Islet precursor cell (in vitro differentiated cells): Measurements from ENCODE around the gene AMFR.
"Not testable (repeated sequence)": the region's sequence is repeated elsewhere in the genome, so short reads cannot be mapped to it uniquely, and the experiment has no call there.

ENCODE experiments used
- DNase-seq: peaks from one replicate; pipeline ENCODE4 v3.0.0-alpha.2; 2018

The AMFR gene

DNA sequence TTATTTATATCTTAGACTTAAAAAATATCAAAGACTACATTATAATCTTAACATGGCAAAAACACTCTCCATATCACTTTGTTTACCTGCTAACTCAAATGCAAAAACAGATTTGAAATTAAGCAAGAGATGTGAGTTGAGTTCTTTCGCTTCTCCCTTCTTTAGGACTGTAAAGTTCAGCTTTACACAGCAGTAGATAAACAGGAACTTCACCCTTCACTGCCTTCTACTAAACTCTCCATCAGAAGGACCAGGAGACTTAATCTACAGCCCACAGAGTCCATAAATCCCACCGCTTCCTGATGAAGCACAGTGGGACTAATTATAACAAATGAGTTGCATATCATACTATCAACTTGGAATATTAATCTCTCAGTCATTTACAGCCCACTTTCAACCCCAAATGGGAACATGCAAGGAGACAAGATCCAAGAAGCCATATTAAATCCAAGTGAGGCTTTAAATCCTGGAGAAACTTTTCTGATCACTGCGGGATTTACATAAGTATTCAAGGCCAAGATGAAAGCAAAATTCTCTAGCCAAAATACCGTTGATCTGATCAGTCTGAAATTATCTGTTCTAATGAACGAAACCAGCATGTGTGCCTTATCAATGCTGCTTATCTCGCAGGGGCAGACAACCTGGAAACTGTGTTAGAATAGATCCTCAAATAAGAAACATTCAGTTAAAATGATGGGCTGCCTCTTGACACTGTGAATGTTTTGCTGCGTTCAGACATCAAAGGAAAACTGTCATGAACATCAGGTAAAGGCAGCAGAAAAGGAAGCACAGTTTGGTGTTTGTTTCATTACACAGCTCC lies 1.6 kb downstream of the AMFR start:
- DNase-seq, result no peak

DNA sequence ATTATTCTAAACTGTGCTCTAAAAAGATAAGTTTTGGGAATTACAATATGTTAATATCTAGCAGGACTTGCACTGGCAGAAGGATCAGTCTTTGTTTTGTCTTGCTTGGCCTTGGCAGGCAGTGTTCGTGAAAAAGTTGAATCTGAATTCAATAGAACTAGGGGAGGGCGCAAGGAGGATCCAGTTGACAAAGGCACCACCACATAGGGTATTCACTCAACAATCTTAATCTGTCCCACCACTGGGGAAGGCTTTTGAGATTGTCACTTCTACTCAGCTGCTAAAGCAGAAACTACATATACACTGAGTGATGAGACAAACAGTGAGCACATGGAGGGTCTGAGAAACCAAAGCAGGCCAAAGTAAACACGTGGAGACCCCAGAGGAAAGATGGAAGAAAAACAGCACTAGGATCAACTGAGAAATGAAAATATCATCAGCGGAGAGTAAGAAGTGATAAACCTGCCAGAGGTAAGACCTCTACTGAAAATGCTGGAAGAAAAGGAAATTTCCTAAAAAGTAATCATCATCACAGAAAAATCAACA lies 2.4 kb downstream of the AMFR start:
- DNase-seq, result no peak

DNA sequence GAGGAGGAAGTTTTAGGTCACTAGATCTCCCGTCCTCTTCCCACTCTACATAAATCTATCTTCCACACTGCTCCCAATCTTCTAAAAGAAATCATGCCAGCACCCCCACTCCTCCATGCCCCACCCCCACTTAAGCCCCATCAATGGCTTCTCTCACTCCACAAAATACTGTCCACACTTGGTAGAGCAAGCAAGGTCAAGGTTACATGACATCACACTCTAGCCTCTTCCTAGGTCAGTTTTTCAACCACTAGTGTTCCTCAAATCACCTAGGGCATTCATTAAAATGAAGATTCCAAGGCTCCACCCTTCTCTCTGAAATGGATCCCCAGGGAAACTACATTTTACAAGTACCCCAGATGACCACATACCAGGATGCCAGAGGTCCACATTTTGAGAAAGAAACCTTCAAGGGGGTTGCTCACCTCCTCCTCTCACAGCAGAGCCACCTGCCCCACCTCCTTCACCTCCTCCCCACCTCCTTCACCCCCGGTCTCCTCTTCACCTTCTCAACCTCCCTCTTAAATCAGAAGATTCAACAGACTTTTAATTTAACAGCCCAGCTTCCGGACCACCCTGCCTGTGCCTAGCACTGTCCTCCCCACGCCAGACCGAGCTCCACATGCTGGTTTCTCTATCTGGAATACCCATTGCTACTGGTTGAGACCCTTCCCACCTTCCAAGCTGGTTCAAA lies 3.2 kb downstream of the AMFR start:
- no peak for DNase-seq

DNA sequence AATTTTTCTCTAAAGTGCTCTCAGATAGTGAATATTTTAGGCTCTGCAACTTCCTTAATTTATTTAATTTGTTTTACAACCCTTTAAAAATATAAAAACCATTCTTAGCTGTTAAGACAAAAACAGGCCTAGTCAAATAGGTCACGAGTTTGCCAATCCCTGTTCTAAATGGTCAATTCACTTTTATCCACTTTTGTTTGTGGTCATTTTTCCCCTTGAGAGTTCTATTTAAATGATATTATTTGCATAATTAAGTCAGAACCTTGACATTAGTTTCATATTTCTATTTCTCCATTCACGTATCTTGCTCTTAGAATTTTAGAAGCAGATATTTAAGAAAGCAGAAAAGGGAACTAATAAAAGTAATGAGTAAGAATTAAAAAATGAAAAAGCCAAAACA lies 4.0 kb downstream of the AMFR start:
- DNase-seq, result no peak

DNA sequence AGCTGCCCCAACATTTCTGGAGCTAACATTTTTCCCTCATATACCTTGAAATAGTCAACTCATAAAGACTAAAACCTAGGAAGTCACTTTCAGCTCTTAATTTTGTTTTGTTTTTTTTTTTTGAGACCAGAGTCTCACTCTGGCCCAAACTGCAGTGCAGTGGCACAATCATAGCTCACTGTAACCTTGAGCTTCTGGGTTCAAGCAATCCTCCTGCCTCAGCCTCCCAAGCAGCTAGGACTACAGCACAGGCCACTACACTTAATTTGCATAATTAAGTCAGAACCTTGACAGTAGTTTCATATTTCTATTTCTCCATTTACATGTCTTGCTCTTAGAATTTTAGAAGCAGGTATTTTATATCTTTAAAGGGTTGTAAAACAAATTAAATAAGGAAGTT lies 4.7 kb downstream of the AMFR start:
- DNase-seq, result no peak

DNA sequence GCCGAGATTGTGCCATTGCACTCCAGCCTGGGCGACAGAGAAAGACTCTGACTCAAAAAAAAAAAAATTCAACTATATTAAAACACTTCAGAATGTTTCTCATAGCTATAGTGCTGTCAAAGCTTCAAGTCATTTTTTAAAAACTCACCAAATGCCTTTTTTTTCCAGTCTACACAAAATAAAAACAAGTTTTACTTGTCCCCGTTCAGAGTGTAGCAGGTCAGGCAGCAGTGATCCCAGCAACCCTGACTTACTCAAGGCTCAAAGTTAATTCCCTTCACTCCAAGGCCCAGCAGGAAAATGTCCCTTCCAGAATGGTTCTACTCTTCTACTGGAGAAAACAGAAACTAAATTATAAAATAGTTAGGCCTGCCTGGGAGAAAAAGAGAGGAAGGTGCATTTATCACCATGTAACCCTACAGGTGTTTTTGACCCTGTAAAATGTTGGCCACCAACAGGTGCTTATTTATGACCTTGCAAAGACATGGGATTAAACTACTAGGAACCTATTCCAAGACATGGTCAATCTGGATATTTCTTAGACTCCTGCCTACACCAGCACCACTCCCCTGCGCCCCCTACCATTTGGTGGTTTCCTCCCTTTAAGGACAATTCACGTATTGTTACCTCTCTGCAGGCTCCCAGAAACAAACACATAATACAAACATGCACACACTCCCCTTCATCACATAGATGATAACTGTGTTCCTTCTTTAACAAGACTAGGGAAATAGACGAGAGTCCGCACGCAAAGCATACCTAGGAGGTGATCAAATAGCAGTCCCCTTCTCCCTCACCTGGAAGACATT lies 5.4 kb downstream of the AMFR start:
- DNase-seq, result no peak

DNA sequence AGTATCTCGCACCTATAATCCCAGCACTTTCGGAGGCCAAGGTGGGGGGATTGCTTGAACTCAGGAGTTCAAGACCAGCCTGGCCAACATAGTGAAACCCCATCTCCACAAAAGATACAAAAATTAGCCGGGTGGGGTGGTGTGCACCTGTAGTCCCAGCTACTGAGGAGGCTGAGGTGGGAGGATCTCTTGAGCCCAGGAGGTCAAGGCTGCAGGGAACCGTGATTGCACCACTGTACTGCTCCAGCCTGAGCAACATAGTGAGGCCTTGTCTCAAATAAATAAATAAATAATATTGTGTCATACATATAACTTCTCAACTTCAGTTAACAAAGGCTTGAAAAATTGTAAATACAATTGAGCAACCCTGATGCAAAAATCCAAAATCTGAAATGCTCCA lies 8.2 kb downstream of the AMFR start:
- DNase-seq, result no peak

DNA sequence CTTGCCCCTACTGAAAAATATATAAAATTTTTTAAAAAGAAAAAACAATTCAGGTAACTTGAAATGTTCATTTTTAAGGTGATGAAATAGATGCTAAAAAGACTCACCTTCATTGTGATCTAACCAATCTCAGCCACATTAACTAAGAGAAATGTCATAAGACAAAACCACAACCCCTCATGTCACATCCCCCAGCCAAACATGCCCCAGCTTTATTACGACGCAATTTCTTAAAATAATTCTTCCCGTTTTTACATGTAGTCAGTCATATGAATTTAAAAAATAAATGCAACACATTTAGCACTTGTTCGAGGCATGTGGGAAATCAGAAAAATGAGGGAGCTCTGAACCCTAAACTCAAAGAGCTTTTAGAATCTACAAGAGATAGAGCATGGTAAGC lies 9.5 kb downstream of the AMFR start:
- DNase-seq, result no peak

DNA sequence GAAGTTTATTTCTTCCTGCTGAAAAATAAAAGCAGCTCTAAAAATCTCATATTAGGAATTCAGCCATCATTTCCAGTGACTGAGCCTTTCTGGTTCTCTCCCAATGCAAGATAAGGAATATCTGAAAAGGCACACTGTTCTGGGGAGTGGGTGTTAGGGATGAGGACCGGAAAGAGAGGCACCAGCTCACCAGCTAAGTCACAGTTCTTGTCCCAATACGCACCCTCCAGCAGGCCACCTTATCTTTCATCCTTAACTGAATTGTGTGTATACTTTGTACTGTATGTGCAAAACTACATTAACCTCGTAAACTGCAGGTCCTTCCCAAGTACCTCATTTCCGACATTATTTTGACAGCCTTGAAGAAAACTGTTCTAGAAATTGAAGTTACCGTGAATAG lies 11.0 kb downstream of the AMFR start:
- DNase-seq, result no peak

DNA sequence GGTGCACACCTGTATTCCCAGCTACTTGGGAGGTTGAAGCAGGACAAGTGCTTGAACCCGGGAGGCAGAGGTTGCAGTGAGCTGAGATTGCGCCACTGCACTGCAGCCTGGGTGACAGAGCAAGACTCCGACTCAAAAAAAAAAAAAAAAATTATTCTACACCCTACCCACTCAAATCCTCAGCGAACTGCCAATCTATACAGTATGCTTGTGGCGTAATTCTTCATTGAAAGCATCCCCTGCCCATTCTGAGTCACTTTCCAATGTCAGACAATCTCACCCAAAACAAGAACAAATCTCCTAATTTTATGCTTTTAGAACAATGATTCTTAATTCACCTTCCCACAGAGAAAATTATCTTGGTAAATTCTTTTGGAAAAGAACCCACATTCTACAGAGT lies 12.0 kb downstream of the AMFR start:
- no peak for DNase-seq

DNA sequence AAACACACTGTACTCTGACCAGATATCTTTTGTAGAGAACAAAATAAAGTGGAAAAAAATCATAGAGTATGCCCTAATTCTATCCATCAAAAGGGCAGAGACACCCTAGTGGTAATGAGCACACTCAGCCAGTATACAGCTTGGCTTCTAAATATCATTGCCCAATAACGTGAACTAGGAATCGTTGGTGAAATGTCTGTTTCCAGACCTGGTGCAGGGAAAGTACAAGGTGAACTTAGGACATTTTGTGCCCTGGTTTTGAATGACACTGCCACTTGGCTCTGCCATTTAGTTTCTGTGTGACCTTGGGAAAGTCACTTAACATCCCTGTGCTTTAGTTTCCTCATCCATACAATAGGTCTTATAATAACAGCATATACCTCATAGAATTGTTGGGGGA lies 13.7 kb downstream of the AMFR start:
- no peak for DNase-seq

DNA sequence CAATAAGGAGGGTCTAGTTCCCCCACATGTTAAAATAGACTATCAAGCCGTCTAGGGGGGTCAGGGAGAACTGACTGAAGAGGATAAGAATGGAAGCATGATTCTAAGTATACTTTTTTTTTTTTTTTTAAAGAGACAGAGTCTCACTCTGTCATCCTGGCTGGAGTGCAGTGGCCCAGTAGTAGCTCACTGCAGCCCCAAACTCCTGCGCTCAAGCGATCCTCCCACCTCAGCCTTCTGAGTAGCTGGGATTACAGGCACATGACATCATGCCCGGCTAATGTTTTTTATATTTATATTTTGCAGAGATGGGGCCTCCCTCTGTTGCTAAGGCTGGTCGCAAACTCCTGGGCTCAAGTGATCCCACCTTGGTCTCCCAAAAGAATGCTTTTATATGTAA lies 14.2 kb downstream of the AMFR start:
- DNase-seq, result no peak

DNA sequence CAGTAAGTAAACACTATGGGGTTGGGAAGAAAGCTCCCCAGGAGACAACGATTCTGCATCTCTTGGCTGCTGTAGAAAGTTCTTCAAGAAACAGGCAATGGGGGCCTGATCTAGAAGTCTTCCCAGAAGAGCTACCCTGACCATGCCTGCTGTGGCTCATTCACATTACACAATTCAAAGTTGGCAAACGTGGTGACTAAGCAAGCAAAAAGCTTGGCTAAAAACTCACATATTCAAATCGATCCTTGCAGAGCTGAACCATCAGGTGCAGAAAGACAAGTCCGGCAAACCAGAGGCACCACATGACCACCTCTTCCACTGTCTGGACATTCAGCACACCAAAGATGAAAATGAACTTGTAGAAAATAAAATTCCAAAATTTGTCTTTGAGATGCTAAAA lies 16.1 kb downstream of the AMFR start:
- DNase-seq, result no peak

DNA sequence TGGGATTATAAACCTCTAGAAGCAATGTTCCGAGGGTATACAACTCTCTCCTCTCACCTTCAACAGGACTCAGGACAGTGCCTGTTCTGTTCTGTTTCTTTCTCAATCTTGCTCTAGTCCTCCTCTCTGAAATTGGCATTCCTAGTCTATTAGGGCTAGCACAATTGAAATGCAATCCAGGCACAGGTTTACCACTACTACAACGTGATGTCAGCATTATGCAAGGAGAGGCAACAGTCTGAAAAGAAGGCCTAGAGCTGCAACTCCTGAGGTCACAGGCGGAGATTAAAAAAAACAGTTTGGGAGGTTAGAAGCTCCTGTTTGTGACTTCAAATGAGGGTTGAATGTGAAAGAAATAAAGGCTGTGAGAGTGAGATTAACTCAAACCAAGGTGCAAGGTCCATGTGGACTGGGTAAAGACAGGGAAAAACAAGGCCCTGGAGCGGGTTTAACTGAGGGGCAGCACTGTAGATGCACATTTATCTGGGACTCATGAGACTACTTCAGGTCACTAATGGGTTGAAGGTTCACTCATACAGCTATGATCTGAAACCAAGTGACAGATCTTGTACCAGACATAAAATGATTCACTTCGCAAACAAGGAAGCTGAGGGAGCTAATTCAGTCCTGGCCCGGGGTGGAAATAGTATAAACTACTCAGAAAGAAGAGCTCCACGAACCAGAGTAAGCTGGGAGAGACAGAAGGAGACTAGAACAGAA lies 16.8 kb downstream of the AMFR start:
- no peak for DNase-seq

DNA sequence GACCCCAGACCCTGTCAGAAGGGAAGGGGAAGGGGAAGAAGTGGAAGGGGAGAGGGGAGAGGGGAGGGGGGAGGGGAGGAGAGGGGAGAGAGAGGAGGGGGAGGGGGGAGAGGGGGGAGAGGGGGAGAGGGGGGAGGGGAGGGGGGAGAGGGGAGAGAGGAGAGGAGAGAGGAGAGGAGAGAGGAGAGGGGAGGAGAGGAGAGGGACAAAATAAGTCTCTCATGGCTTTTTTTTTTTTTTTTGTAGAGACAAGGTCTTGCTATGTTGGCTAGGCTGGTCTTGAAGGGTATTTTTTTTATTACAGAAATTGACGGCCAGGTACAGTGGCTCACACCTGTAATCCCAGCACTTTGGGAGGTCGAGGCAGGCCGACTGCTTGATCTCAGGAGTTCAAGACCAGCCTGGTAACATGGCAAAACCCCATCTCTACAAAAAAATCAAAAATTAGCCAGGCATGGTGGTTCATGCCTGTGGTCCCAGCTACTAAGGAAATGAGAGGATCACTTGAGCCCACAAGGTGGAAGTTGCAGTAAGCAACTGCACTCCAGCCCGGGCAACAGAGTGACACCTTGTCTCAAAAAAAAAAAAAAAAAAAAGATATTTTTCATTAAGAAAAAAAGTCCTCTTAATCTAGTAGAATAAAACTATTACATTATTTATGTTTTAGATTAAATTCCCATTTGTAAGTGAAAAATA lies 19.2 kb downstream of the AMFR start:
- DNase-seq, result no peak

DNA sequence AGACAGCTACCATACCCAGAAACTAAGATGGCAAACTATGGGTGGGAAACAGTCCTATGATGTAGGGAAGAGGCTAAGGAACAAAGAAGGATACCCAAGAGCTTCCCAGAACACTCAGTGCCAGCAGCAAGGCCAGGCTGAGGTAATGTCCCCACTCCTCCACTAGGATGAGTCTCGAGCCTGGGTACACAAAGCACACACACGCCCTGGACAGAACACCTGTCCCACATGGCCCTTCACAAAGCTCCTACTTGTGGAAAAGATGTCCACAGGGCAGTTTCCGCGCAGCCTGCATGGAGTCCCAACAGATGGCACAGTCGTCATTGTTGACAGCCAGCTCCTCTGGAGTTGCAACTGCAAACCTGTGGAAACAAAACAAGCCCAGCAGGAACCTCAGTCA lies 23.9 kb downstream of the AMFR start:
- peak; percentile 69 for DNase-seq

DNA sequence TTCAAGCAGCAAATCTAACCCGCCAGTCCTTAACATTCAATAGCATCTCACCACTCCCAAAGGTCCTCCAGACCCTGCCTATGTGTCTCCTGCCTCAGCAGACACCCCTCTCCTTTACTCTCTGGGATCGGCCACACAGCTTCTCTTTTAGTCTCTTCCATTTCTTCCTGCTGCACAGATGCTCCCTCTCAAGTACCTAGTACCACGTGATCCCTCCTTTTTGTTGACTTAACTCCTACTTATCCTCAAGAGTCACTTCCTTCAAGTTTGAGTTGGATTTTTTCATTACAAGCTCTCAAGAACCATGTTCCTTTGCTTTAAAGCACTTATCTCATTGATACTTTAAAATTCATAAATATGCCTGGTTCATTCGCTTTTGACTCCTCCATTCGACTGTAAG lies 24.9 kb downstream of the AMFR start:
- no peak for DNase-seq

DNA sequence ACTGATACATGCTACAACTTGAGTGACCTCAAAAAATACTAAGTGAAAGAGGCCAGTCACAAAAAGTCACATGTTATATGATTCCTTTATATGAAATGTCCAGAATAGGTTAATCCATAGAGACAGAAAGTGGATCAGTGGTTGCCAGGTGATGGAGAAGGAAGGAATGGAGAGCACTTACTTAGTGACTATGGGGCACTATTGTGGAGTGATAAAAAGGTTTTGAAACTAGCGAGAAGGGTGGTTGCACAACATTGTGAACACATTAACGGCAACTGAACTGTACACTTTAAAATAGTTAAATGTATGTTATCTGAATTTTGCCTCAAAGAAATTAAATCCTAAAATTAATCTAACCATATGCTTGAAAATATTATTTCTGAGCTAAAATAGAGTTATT lies 25.9 kb downstream of the AMFR start:
- no peak for DNase-seq

DNA sequence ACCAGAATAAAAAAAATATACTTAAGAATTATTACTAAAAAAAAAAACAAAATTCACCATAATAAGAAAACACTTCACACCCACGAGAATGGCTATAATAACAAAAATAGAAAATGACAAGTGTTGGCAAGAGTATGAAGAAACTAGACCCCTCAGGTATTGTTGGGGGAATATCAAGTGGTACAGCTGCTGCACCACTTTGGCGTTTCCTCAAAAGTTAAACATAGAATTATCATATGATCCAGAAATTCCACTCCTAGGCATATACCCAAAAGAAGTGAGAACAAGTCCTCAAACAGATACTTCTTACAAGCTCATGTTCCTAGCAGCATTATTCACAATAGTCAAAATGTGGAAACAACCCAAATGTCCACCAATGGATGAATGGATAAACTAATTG lies 26.3 kb downstream of the AMFR start:
- no peak for DNase-seq

DNA sequence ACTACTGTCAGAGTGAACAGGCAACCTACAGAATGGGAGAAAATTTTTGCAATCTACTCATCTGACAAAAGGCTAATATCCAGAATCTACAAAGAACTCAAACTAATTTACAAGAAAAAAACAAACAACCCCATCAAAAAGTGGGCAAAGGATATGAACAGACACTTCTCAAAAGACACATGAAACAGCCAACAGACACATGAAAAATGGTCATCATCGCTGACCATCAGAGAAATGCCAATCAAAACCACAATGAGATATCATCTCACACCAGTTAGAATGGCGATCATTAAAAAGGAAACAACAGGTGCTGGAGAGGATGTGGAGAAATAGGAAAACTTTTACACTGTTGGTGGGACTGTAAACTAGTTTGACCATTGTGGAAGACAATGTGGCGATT lies 28.6 kb downstream of the AMFR start:
- not testable (repeated sequence) for DNase-seq

DNA sequence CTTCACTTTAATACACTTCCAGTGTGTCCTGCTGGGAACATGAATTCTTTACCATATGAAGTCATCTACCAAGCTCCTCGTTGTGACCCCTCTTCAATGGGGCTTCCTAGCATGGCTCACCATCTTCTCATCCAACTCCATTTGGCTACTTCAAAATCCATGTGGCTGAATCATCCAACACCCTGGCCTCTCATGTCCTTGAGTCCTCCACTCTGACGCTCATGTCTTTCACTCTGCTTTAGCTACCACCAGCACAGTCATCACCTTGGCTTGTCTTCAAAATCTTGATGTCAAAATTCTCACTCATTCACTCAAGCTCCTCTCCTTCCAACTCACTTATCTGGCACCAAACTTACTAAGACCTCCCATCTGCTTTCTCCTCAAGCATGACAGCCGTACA lies 35.8 kb downstream of the AMFR start:
- no peak for DNase-seq

DNA sequence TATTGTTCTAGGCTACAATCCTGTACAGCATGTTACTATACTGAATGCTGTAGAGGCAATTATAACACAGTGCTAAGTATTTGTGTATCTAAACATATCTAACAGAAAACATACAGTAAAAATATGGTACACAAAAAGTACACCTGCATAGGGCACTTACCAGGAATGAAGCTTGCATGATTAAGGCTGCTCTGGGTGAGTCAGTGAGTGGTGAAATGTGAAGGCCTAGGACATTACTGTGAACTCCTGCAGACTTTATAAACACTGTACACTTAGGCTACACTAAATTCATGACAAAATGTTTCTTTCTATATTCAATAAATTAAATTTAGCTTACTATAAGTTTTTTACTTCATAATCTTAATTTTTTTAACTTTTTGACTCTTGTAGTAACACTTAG lies 37.1 kb downstream of the AMFR start:
- no peak for DNase-seq
